Neuron (in vitro differentiated cells): ENCODE data around the gene SIRT2.
"Not testable (repeated sequence)": the region's sequence is repeated elsewhere in the genome, so short reads cannot be mapped to it uniquely, and the experiment has no call there.

Source experiments
- H2AFZ ChIP-seq: one replicate; pipeline ENCODE4 v1.6.1; 2013; ENCODE audit warnings: low read depth, mild to moderate bottlenecking, inconsistent platforms, low read length, moderate library complexity
- H3K27me3 ChIP-seq: one replicate; pipeline ENCODE4 v1.6.1; 2013; ENCODE audit warnings: low read length; ENCODE audit not compliant: insufficient read depth
- H3K36me3 ChIP-seq: one replicate; pipeline ENCODE4 v1.6.1; 2013; ENCODE audit warnings: low read length; ENCODE audit not compliant: insufficient read depth
- H3K4me1 ChIP-seq: one replicate; pipeline ENCODE4 v1.6.1; 2013; ENCODE audit warnings: low read length; ENCODE audit not compliant: insufficient read depth
- H3K4me3 ChIP-seq: 2 replicates; pipeline ENCODE4 v1.5.1; 2013; ENCODE audit warnings: mild to moderate bottlenecking, low read length, moderate library complexity
- H3K9me3 ChIP-seq: one replicate; pipeline ENCODE4 v1.6.1; 2013; ENCODE audit warnings: low read length

SIRT2 gene

DNA sequence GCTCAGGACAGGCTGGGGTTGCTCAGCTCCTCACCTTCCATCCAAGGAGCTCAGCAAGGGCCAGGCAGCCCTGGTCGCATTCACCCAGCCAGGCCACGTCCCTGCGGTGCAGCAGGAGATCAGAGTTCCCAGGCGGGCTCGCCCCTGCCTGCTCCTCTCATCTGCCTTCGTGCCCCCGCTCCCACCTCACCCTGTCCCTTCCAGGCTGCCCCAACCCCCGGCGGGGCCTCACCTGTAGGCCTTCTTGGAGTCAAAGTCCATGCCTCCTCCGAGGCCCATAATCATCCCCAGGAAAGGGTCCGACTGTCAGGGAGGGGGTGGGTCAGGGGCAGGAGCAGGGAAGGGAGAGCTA, 20.0 kb downstream of the SIRT2 start:
- no peaks in the 10 kb centered on the region for H3K27me3 ChIP-seq
- H3K4me1 ChIP-seq, result no peaks in the 10 kb centered on the region
- no peak overlapping the region for H3K4me3 ChIP-seq
- H3K9me3 ChIP-seq, result no peaks in the 10 kb centered on the region
- H3K36me3 ChIP-seq, result peaks cover 3% of the 10 kb centered on the region
- H2AFZ ChIP-seq, result no peak overlapping the region

DNA sequence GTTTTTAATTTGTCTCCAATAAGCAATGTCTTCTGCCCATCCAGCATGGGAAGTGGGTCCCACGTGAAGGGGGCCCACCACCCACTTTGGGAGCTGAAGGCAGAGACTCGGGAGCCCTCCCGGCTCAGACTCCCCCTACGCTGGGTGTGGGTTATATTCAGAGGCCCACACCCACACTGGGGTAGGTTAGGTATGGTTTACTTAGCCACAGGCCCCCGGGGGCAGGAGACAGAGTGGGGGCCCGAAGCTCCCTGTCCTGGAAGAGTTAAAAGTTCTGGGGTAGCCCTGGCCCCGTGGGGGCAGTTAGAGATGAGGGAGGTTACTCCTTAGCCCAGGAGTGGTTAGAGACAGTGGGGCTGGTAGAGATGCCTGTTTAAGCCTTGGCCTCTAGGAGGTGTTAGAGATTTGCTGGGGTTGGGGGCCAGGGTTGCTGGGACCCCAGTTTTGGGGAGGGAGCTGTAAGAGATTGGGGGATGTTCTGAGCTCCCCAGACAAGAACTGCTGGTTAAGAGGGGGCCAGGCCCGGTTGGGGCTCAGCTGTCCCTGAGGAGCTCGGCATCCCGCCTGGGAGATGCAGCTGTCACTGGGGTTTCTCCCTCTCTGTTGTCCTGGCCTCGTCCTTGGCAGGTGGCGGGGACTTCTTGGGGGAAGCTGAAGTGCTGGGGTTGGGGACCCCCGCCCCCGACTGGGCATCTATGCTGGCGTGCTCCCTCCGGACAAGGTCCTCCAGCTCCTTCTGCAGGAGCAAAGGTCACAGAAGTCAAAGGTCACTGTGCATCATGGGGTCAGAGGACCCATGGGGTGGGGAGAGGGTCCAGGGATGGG, 20.6 kb downstream of the SIRT2 start:
- Histone ChIP-seq H3K36me3 (peaks cover 3% of the 10 kb centered on the region), H3K4me3 (no peak overlapping the region), H3K27me3 (no peaks in the 10 kb centered on the region), H3K9me3 (no peaks in the 10 kb centered on the region), H3K4me1 (no peaks in the 10 kb centered on the region), H2AFZ (no peak overlapping the region)

DNA sequence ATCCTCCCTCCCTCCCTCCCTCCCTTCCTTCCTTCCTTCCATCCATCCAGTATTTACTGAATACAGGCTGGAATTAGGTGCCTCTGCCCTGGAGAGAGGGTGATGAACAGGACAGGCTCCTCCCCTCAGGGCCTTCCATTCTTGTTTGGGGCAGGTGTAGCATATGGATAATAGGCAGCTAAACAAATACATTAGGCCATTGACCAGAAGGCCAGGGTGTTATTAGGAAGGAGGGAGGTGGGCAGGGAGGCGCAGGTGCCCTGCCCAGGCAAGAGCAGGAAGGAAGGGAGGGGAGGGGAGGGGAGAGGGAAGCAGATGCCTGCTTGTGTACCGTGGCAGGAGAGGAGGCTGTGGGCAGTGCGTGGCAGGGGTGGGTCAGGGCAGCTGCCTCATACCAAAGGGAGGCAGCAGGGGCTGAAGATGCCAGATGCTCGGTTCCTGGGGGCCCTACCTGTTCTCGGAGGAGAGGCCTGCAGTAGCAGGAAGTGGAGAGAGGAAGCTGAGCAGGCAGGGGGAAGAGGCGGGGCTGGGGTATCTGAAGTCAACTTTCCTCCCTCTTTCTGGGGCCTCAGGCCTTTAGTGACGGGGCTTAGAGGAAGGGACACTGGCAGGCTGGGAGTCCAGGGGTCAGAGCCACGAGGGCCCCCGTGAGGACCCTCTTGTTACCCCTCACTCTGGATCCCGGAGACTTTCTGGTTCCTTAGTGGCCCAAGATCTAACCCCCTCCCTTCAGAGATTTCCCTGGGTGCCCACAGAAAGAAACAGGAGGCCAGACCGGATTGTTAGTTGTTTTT, 21.4 kb downstream of the SIRT2 start, which contains the start of gene RINL:
TSS of gene RINL (minus strand) at position 495 of the 794 bp plus-strand sequence. CDS start 1,533 bp downstream, outside the sequence.
- no peaks in the 10 kb centered on the region for H3K4me1 ChIP-seq
- H3K9me3 ChIP-seq, result no peaks in the 10 kb centered on the region
- no peaks in the 10 kb centered on the region for H3K27me3 ChIP-seq
- peaks cover 3% of the 10 kb centered on the region for H3K36me3 ChIP-seq
- no peak within 1 kb of the TSS for H3K4me3 ChIP-seq
- no peak within 1 kb of the TSS for H2AFZ ChIP-seq

DNA sequence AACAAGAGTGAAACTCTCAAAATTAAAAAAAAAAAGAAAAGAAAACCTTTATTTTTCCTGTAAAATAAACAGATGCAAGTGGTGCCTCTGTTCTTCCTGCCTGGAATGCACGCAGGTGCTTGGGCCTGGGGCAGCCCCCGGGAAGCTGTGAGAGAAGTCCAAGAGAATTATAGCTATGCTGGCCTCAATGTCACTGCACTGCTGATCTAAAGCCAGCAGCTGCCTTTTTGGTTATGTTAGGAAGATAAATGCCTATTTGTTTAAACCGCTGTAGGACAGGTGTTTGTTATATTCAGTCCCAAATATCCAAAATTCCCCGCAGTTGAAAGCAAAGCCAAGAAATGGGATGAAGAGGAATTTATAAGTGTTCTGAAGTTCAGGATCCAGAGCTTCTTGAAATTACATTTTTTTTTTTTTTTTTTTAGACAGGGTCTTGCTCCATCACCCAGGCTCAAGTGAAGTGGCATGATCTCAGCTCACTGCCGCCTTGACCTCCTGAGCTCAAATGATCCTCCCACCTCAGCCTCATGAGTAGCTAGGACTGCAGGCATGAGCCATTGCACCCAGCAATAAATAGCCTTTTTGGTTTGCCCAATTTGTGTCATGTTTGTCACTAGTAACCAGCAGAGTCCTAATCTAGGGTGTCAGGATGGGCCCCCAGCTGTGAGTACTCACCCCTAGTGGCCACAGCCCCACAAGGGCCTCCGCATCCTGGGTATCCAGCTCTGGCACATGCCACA, 23.6 kb downstream of the SIRT2 start:
- Histone ChIP-seq H3K4me3 (no peak overlapping the region), H2AFZ (no peak overlapping the region), H3K4me1 (no peaks in the 10 kb centered on the region), H3K9me3 (no peaks in the 10 kb centered on the region), H3K36me3 (peaks cover 3% of the 10 kb centered on the region), H3K27me3 (no peaks in the 10 kb centered on the region)

DNA sequence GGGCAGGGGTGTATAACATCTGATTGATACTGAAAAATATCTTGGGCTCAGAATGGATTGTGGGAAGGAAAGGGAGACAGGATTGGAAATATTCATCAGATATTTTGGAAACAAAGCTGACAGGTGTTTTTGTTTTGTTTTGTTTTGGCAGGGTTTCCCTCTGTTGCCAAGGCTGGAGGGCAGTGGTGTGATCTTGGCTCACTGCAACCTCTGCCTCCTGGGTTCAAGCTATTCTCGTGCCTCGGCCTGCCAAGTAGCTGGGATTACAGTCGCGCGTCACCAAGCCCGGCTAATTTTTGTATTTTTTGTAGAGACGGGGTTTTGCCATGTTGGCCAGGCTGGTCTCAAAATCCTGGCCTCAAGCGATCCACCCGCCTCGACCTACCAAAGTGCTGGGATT, 26.0 kb downstream of the SIRT2 start:
- not testable (repeated sequence) for H3K4me1 ChIP-seq, H3K4me3 ChIP-seq, H3K36me3 ChIP-seq, H3K27me3 ChIP-seq, H3K9me3 ChIP-seq, H2AFZ ChIP-seq

DNA sequence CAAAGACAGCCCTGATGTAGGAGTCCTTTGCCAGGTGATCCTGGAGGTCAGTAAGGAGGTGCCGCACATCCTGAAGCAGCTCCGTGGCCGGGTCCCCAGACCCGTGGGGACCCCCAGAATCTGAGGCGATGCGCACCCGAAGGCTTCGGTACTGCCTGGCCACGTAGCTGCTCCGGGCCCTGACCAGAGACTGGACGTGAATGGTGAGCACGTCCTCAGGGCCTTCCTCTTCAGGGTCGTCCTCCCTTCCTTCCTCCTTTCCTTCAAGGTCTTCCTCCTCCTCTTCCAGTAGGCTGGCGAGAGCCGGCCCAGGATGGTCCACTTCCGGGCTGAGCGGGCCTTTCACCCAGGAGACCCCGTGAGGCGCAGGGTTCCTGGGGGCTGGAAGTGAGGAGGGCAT, 28.8 kb downstream of the SIRT2 start:
- H2AFZ ChIP-seq, result no peak overlapping the region

DNA sequence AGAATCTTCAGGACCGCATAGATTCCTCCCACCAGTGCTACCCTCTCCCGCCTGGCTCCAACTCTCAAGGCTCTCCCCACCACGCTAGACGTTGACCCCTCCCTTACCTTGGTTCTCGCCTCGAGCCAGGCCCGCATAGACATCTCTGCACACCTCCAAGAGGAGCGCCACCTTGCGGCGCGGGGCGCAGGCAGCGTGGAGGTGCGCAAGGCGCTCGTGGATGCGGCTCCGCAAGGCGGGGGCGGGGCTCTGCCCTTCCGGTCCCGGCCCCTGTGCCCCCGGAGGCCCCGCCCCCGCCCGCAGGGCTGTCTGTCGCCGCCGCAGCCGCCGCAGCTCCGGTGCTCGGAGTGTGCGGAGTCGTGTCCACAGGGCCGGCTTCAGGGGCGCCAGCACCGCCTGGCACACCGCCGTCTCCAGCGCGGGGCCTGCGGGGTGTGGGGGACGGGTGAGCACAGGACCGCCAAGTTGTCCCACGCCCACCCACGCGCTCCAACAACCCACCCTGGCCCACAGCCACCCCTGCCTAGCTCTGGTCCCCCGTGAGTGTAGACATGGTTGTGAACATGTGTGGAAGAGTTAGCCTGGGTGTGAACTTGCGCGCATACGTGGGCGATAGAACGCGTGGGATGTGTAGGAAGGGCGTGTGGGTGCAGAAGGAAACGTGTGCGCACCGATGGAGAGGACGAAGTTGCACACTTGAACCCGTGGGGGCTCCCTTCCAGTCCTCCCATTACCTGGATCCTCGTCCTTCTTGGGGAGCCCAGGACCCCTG, 29.4 kb downstream of the SIRT2 start:
- H3K4me1 ChIP-seq, result no peaks in the 10 kb centered on the region
- H2AFZ ChIP-seq, result peak overlapping the region; percentile 4
- no peak overlapping the region for H3K4me3 ChIP-seq

More for the DNA sequence above, 28.8 kb downstream of the SIRT2 start:
- H3K36me3 ChIP-seq, result no peaks in the 10 kb centered on the region
- H3K9me3 ChIP-seq, result peaks cover 4% of the 10 kb centered on the region
- H3K27me3 ChIP-seq, result peaks cover 2% of the 10 kb centered on the region
- H3K4me1 ChIP-seq, result no peaks in the 10 kb centered on the region
- no peak overlapping the region for H3K4me3 ChIP-seq

DNA sequence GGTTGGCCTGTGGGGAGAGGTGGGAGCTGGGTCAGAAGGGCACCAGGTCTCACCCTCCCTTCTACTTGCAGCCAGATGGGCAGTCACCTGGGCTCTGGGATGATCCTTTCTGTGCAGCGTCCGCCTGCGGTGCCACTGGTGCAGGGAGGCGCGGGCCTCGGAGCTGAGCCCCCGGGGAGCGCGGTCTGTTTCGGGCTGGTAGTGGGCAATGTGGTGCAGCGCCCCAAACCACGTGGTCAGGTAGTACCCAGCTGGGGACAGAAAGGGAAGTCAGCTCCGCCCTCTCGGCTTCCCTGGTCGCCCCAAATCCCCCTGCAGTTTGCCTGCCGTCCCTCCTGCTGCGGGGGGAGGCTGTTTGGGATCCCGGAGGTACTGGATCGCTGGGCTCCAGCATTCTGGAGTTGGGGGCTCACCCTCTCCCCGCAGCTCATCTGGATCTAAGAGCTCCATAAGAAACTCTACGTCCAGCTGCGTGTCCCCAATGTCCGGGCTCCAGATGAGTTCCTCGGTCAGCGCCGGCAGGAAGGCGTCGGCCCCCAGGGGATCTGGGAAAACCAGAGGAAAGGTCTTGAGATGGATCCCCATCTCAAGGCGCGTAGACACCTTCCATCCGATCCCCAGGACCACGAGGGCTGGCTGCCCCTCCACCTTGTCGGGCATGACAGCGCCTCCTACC, 30.1 kb downstream of the SIRT2 start:
- Histone ChIP-seq H3K9me3 (peaks cover 4% of the 10 kb centered on the region), H3K27me3 (peaks cover 2% of the 10 kb centered on the region), H3K4me3 (no peak overlapping the region), H3K36me3 (no peaks in the 10 kb centered on the region), H3K4me1 (no peaks in the 10 kb centered on the region), H2AFZ (peak overlapping the region; percentile 4)

More for the DNA sequence above, 29.4 kb downstream of the SIRT2 start:
- Histone ChIP-seq H3K9me3 (peaks cover 4% of the 10 kb centered on the region), H3K36me3 (no peaks in the 10 kb centered on the region), H3K27me3 (peaks cover 2% of the 10 kb centered on the region)

DNA sequence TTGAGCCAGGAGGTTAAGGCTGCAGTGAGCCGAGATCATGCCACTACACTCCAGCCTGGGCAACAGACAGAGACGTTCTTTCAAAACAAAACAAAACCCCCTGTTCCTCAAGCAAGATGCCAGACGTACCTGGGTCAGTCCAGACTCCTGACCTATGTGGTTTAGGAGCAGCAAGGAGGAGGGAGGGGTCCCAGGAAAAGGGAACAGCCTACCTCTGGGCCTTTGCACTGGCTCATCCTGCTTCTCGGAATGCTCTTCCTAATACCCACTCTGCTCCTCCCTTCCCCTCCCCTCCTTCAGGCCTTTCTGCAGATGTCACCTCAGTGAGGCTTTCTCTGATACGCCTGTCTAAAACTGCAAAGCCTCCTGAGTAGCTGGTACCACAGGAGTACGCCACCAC, 30.9 kb downstream of the SIRT2 start:
- Histone ChIP-seq H3K27me3 (peaks cover 2% of the 10 kb centered on the region), H3K9me3 (peaks cover 4% of the 10 kb centered on the region), H3K4me1 (no peaks in the 10 kb centered on the region), H3K36me3 (no peaks in the 10 kb centered on the region), H2AFZ (no peak overlapping the region), H3K4me3 (no peak overlapping the region)

DNA sequence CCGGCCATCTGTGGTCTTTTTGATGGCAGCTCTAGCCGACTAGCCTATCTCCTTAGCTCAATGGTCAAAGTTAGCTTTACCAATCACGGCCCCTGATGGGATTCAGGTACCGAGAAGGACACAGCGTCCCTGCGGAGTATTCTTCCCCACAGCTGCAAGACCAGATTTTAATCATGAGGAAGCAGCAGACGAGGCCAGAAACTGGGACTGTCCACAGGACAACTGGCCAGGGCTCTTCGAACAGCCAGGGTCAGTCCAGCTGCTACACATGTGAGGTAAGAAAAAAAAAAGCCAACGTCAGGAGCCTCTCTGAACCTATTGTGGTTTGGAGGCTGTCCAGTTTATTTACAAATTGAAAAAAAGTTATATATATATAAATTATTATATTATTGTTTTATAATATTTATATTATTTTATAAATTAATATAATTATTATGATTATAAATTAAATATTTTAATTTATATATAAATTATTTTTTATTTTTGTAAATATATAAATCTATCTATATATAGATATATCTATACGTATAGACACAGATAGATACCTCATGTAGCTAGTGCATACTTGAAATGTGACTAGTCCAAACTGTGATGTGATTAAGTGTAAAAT, 32.1 kb downstream of the SIRT2 start:
- Histone ChIP-seq H2AFZ (no peak overlapping the region), H3K4me3 (no peak overlapping the region)

DNA sequence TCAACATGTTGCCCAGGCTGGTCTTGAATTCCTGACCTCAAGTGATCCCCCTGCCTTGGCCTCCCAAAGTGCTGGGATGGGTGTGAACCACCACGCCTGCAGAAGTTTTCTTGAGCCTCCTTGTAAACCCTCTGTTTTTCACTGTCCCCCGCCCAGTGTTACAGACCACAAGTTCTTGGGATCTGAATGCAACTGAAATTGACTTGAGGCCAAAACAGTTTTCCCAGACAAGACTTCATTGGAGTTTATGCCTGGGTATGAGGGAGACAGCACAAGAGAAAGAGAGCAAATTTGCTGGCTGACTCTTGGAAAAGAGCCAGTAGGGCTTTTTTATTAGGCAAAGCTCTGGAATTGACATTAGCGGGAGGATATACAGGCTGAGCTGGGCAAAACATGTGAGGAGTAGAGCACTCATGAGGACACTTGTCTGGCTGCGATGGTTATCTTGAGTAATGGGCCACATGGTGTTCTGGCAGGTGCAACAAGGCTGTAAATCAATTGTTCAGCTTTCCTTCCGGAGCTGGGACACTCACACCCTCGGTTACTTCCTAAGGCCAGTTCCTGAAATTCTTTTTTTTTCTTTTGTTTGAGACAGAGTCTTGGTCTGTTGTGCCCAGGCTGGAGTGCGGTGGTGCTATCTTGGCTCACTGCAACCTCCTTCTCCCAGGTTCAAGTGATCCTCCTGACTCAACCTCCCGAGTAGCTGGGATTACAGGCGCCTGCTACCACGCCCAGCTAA, 36.9 kb downstream of the SIRT2 start:
- peaks cover 1% of the 10 kb centered on the region for H3K4me1 ChIP-seq
- H3K9me3 ChIP-seq, result no peaks in the 10 kb centered on the region
- no peak overlapping the region for H3K4me3 ChIP-seq
- H3K36me3 ChIP-seq, result no peaks in the 10 kb centered on the region
- no peaks in the 10 kb centered on the region for H3K27me3 ChIP-seq
- no peak overlapping the region for H2AFZ ChIP-seq

More for the DNA sequence above, 32.1 kb downstream of the SIRT2 start:
- H3K4me1 ChIP-seq, result no peaks in the 10 kb centered on the region
- H3K36me3 ChIP-seq, result no peaks in the 10 kb centered on the region
- peaks cover 4% of the 10 kb centered on the region for H3K9me3 ChIP-seq
- H3K27me3 ChIP-seq, result peaks cover 2% of the 10 kb centered on the region
